ENCODE measurements around the gene GABRG3.

GABRG3 gene

DNA sequence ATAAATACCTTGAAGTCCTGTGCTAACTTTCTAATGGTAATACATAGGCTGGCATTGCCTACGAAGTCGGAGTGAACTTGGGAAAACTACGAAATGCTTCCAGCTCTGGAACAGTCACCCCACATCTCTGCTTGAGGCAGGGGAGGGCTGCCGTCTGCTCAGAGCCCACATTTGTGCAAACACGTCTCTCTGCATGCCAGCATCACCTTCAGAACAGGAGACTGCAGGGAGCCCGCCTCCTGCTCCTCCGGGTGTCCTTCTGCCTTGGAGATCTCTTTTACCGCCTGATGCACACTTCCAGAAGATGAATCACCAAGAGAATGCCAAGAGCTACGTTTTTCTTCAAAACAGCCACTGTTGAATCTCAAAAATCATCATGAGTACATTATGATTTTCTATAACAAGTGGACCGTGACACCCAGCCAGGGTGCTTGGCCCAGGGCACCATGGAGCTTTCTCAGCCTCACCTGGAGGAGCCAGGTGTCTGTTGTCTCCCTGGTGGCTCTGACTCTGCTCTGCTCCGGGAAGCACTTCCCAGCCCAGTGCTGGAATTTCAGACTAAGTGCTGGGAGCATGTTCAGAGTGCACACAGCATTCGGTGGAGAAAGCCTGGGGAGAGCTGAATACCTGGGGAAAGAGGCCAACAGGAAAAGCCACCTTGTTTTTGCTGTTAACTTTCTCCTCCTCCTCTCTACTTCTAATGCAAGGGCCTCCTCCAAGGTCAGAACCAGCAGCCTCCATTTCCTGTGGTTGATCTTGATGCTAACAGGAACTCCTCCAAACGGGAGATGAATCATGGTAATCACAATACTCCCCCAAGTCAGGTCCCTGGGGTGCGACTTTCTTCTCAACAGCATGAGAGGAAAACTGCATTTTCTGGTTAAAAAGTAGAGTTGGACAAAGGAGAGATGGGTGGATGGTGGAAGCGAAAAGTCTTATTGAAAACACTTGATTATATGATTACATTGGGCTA lies 467.7 kb downstream of the GABRG3 start:
- H3K4me3 ChIP-seq (ENCODE audit: low read length): no peak overlapping the region
- TF ChIP-seq ZNF274 (IDR thresholded peaks at IDR 0.05; ENCODE audit: low read depth, low read length): no peak

DNA sequence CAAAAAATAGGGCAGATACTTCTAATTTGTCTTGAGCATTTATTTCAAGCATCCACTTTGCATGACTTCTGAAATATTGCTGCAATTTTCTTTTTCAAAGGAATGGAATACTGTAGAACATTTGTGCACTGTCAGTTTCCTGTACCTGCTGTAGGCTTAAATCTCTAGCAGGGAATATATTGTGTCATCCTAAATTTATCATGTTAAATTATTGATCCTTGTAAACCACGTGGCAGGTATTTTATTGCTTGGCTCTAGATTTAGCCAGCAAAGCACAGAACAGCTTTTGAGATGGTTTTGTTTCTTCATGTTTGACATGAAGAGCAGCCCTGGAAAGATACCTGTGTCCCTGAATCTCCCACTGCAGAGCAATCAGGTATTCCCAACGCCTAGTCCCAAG lies 470.1 kb downstream of the GABRG3 start:
- TF ChIP-seq ZNF274 (IDR thresholded peaks at IDR 0.05; ENCODE audit: low read depth, low read length): no peak
- no peak overlapping the region for H3K4me3 ChIP-seq (ENCODE audit: low read length)

DNA sequence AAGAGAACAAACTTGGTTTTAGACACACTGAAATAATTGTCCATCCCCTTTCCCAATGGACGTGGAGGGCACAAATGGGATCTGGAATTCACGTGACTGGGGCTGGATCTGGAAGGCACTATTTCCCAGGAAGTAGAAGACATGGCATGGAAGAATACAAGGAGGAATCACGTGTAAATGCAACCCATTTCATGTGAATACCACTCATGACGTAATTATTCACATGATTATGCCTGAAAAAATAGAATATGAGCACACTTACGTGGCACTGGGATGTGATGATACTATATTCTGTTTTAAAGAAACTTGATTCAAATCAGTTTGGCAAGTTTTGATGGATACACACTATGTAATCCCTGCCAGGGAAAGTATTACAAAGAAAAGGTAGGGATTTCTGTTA lies 477.3 kb downstream of the GABRG3 start:
- TF ChIP-seq ZNF274 (IDR thresholded peaks at IDR 0.05; ENCODE audit: low read depth, low read length): no peak

GRCh38 chr15:27448986-27449385 lies 478.0 kb downstream of the GABRG3 start:
- TF ChIP-seq ZNF274 (IDR thresholded peaks at IDR 0.05; ENCODE audit: low read depth, low read length): no peak

More for the DNA sequence above, 477.3 kb downstream of the GABRG3 start:
- no peak overlapping the region for H3K4me3 ChIP-seq (ENCODE audit: low read length)

GRCh38 chr15:27449941-27450340 lies 479.0 kb downstream of the GABRG3 start:
- TF ChIP-seq ZNF274 (IDR thresholded peaks at IDR 0.05; ENCODE audit: low read depth, low read length): no peak
- no peak overlapping the region for H3K4me3 ChIP-seq (ENCODE audit: low read length)

More at GRCh38 chr15:27448986-27449385, 478.0 kb downstream of the GABRG3 start:
- no peak overlapping the region for H3K4me3 ChIP-seq (ENCODE audit: low read length)

DNA sequence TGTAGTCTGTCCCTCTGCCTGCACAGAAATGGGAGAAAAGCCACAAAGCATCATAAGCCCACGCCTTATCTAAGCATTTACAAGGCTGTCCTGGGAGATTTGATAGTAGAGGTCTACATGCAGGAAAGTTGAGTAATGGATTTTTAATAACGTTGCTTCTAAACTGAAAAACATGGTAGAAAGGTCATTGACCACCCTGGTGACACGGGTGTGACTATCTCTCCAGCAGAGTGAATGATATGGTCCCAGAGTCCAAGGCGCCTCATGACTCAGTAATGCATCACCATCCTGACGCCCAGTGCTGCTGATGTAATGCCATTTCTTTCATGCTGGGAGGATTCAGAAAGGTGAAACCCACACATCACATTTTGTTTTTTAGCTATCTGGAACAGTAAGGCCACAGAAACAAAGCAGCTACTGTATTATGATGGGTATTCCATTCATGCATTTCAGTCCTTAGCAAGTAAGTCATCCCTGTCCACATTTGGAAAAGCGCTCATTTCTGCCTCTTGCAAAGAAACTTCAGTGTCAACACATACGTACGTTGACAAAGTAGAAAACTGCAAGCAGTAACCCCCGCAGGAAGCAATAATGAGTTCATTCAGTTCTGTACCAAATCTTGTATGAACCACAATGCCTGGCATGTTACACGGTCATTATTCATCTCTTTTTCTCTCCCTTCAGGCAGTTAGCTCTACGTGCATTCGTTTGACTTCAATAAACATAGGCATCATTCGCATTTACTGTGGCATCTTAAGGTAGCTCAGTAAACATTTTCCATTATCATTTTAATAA lies 483.5 kb downstream of the GABRG3 start:
- H3K4me3 ChIP-seq (ENCODE audit: low read length): no peak overlapping the region
- TF ChIP-seq ZNF274 (IDR thresholded peaks at IDR 0.05; ENCODE audit: low read depth, low read length): no peak

GRCh38 chr15:27456807-27457206 lies 485.8 kb downstream of the GABRG3 start:
- no peak overlapping the region for H3K4me3 ChIP-seq (ENCODE audit: low read length)
- no peak for TF ChIP-seq ZNF274 (IDR thresholded peaks at IDR 0.05; ENCODE audit: low read depth, low read length)

GRCh38 chr15:27457766-27458165 lies 486.8 kb downstream of the GABRG3 start:
- no peak for TF ChIP-seq ZNF274 (IDR thresholded peaks at IDR 0.05; ENCODE audit: low read depth, low read length)
- H3K4me3 ChIP-seq (ENCODE audit: low read length): no peak overlapping the region

DNA sequence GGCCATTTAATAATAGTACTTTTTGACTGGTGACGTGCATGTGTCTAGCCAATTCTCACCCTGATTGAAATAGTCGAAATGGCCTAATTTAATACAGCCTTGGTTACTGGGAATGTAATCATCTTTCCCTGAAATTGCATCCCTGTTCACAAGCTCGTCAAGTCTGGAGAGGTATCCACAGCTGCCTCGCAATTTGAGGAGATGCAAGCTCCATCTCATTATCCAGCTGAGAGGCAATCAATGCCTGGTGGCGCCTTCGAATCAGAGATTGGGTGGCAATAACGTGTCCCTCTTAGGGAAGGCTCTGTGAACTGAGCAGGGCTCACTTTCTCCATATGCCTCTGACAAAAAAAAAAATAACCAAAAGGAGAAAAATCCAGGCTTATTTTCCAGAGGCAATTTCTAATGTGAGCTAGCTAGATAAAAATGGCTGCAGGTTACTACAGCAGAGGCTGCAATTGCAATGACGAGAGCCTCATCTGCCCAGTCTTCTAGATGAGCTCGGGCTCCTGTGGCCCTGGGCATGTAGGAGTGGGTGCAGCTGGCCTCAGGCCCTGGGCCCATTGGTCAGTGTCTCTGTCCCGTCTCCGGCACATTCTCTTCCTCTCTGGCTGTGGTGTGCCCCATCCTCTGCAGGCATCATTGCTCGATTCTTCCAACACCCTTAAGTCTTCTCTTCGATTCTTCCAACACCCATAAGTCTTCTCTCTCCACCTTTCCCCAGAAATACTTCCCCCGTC lies 487.5 kb downstream of the GABRG3 start:
- TF ChIP-seq ZNF274 (IDR thresholded peaks at IDR 0.05; ENCODE audit: low read depth, low read length): no peak
- H3K4me3 ChIP-seq (ENCODE audit: low read length): no peak overlapping the region

GRCh38 chr15:27459836-27460235 lies 488.9 kb downstream of the GABRG3 start:
- no peak for TF ChIP-seq ZNF274 (IDR thresholded peaks at IDR 0.05; ENCODE audit: low read depth, low read length)
- no peak overlapping the region for H3K4me3 ChIP-seq (ENCODE audit: low read length)

DNA sequence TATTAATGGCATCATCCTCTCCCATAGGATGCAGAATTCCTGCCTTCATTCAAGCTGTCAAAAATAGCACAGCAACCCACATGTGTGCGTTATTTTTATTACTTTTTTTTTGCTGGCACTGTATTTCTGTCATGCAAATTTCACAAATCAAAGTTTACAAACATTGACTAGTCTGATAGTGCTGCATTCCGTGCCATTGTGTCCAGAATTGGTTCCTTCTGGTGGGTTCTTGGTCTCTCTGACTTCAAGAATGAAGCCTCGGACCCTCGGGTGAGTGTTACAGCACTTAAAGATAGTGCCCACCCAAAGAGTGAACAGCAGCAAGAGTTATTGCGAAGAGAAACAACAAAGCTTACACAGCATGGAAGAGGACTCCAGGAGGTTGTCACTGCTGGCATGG lies 490.2 kb downstream of the GABRG3 start:
- TF ChIP-seq ZNF274 (IDR thresholded peaks at IDR 0.05; ENCODE audit: low read depth, low read length): no peak

DNA sequence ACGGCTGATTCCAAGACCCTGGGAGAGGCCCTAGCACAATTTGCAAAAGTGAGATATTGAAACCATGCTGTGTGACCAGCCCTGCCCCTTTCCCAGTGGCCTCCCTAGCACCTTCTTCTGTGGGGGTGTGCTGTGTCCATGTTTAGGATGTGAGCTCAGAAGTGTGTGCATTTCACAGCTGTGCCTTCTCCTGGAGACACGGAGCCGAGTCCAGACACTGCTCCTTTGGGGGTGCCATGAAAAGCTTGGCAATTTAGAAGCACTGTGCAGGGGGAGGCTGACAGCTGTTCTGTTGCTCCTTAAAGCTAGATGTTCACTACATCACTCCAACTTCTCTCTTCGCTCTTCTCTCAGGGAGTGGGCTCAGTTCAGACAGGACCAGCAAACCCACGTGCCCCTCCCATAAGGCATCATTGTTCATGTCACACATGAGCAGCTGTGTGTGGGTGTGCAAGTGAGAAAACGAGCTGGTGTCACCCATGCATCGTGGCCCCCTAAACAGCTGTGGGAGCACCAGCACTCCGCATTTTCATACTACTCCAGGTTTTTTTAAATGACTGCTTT lies 492.6 kb downstream of the GABRG3 start:
- no peak overlapping the region for H3K4me3 ChIP-seq (ENCODE audit: low read length)
- no peak for TF ChIP-seq ZNF274 (IDR thresholded peaks at IDR 0.05; ENCODE audit: low read depth, low read length)

More for the DNA sequence above, 490.2 kb downstream of the GABRG3 start:
- no peak overlapping the region for H3K4me3 ChIP-seq (ENCODE audit: low read length)

DNA sequence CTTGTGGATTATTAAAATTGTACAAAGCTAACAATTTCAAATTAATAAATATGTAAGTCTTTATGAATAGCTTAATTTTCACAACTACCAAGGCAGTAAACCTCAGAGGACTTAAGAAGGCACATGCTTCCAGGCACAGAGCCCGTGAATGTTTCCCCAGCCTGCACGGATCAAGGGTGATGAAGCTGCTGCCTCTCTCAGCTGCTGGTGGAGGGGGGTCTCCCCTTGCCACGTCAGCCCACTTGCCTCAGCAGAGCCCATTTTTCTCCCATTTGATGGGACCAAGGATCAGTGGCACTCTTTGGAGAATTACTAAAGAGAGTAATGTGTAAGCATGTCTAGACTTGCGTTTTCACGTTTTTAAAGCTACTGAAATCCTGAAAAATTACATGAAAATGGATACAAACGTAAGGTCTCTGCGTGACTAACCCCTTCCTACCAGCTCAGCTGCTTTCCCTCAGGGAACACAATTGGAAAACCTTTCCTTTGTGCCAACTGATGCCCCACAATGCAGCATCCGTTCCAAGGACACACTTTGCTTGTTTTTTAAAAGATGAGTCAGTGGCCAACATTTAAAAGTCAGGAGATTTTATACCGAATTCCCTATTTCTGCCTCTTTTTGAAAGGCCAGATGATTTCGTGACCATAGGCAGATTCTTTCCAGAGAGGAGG lies 494.1 kb downstream of the GABRG3 start:
- no peak for TF ChIP-seq ZNF274 (IDR thresholded peaks at IDR 0.05; ENCODE audit: low read depth, low read length)
- H3K4me3 ChIP-seq (ENCODE audit: low read length): no peak overlapping the region

Data from GM08714 (cell line).